Neural cell (in vitro differentiated cells): ENCODE measurements around the gene FLOT1.

Experiments used
- EZH2 ChIP-seq: fragments of 200-600, 300-800 bp; shearing (Covaris generic), sonication (generic); IDR thresholded peaks from 2 replicates; pipeline ENCODE4 v1.6.1; 2014; ENCODE audit warnings: antibody characterized with exemption, low read length, borderline replicate concordance, mild to moderate bottlenecking; ENCODE audit not compliant: insufficient read depth, poor library complexity, severe bottlenecking
- POLR2AphosphoS5 ChIP-seq: IDR thresholded peaks from 2 replicates; pipeline ENCODE4 v1.6.1; 2012

DNA sequence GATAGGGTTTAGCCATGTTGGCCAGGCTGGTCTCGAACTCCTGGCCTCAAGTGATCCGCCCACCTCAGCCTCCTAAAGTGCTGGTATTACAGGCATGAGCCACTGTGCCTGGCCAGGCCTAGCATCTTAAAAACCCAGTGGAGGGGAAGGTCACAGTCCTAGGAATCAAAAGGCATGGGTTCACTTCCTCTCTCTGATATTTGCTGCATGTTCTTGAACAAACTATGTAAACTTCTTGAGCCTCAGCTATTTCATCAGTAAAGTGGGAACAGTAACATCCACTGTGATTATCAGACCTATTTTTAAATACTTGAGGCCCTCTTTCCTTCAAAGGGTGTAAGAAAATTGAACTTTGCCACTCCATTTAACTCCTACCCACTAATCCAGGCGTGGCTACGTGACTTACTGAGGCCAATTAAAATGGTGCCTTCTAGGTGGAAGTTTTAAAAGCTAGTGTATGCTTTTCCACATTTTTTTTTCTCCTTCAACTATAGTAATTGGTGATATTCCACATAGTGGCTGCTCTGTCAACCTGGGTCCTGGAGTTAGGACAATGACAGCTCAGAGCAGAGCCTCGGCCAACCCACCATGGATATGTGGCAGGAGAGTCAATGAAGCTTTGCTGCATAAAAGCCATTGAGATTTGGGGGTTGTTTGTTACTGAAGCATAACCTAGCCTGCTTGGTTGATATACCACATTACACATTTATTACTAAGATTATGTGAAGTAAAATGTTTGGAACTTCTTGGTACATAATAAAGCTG lies 34.1 kb upstream of the FLOT1 start:
- TF ChIP-seq POLR2AphosphoS5 (no peak), EZH2 (no peak)
